HepG2 (cell line): ENCODE data around the gene ENO3. TPM values are rescaled to one million over a fixed set of nuclear protein-coding genes. Genes with fewer than 3 reads are reported as not detected.

Source experiments
- ARNTL ChIP-seq: sonication (generic); formaldehyde crosslinking; IDR thresholded peaks from 2 replicates; pipeline ENCODE4 v1.4.0; 2020; ENCODE audit warnings: mild to moderate bottlenecking, missing genetic modification reagents
- CAMTA2 ChIP-seq: sonication (generic); formaldehyde crosslinking; IDR thresholded peaks from 2 replicates; pipeline ENCODE4 v1.4.0; 2020; ENCODE audit warnings: mild to moderate bottlenecking, missing genetic modification reagents, borderline replicate concordance
- FOXK2 ChIP-seq: fragments of 450-650 bp; IDR thresholded peaks from 2 replicates; pipeline ENCODE4 v1.6.1; 2016
- IKZF5 ChIP-seq: IDR thresholded peaks from 2 replicates; pipeline ENCODE4 v1.6.1; 2018; ENCODE audit warnings: missing genetic modification reagents, mild to moderate bottlenecking, missing compliant biosample characterization
- PBX2 ChIP-seq: IDR thresholded peaks from 2 replicates; pipeline ENCODE4 v1.6.1; 2016; ENCODE audit warnings: control low read depth
- RBM22 ChIP-seq: fragments of 200-400 bp; formaldehyde crosslinking; optimal IDR thresholded peaks from 2 replicates; pipeline ENCODE3; 2017; ENCODE audit warnings: mild to moderate bottlenecking, low read length, moderate library complexity
- RFX5 ChIP-seq: IDR thresholded peaks from 2 replicates; pipeline ENCODE4 v1.6.1; 2011; ENCODE audit warnings: low read depth, low read length, improper control_type of control experiment
- RFXAP ChIP-seq: sonication (generic); formaldehyde crosslinking; IDR thresholded peaks from 2 replicates; pipeline ENCODE4 v1.4.0; 2020; ENCODE audit warnings: missing genetic modification reagents, borderline replicate concordance
- RXRB ChIP-seq: IDR thresholded peaks from 2 replicates; pipeline ENCODE4 v1.6.1; 2016; ENCODE audit warnings: borderline replicate concordance, missing genetic modification reagents, missing compliant biosample characterization
- SAP130 ChIP-seq: IDR thresholded peaks from 2 replicates; pipeline ENCODE4 v1.6.1; 2016; ENCODE audit warnings: low read depth
- SMAD3 ChIP-seq: sonication (generic); formaldehyde crosslinking; IDR thresholded peaks from 2 replicates; pipeline ENCODE4 v1.4.0; 2020; ENCODE audit warnings: missing genetic modification reagents
- ZKSCAN8 ChIP-seq: IDR thresholded peaks from 2 replicates; pipeline ENCODE4 v1.6.1; 2016; ENCODE audit warnings: borderline replicate concordance, missing genetic modification reagents, missing compliant biosample characterization
- ZNF232 ChIP-seq: sonication (generic); formaldehyde crosslinking; IDR thresholded peaks from 2 replicates; pipeline ENCODE4 v1.4.0; 2020; ENCODE audit warnings: missing genetic modification reagents, borderline replicate concordance
- ZNF3 ChIP-seq: IDR thresholded peaks from 2 replicates; pipeline ENCODE4 v1.7.0; 2017; ENCODE audit warnings: inconsistent platforms
- ZNF530 ChIP-seq: sonication (generic); formaldehyde crosslinking; IDR thresholded peaks from 2 replicates; pipeline ENCODE4 v1.5.0; 2020; ENCODE audit warnings: low read depth, mild to moderate bottlenecking, missing genetic modification reagents
- ZNF552 ChIP-seq: sonication (generic); formaldehyde crosslinking; IDR thresholded peaks from 2 replicates; pipeline ENCODE4 v1.9.0; 2022; ENCODE audit warnings: missing genetic modification reagents, mild to moderate bottlenecking, borderline replicate concordance
- ZNF569 ChIP-seq: sonication (generic); formaldehyde crosslinking; IDR thresholded peaks from 2 replicates; pipeline ENCODE4 v1.5.0; 2020; ENCODE audit warnings: mild to moderate bottlenecking, missing genetic modification reagents, moderate library complexity, borderline replicate concordance
- ZNF749 ChIP-seq: sonication (generic); formaldehyde crosslinking; IDR thresholded peaks from 2 replicates; pipeline ENCODE4 v1.8.0; 2022; ENCODE audit warnings: mild to moderate bottlenecking, missing genetic modification reagents, moderate library complexity, borderline replicate concordance
- ZNF761 ChIP-seq: sonication (generic); formaldehyde crosslinking; conservative IDR thresholded peaks from 2 replicates; pipeline ENCODE4 v1.4.0; 2020; ENCODE audit warnings: mild to moderate bottlenecking, missing genetic modification reagents
- ZNF768 ChIP-seq: sonication (generic); formaldehyde crosslinking; IDR thresholded peaks from 2 replicates; pipeline ENCODE4 v1.4.0; 2020; ENCODE audit warnings: missing genetic modification reagents
- polyA plus RNA-seq, 8 experiments: library from polyadenylated mRNA; depleted of rRNA in 3 of 8; stranded (reverse) in 7 of 8; unstranded in 1 of 8; fragments of >200 nt; fragmentation: Illumina TruSeq in 4 of 8; extraction: Trizol in 4 of 8; gene quantifications; 2 replicates each; pipeline versions ENCODE4 v1.2.1 to v1.2.3, GENCODE V29; 2011 to 2016; ENCODE audit warnings: low read depth in 4 of 8, missing spikeins in 1 of 8, mixed read lengths in 1 of 8; ENCODE audit not compliant: insufficient read depth in 1 of 8
- total RNA-seq, 5 experiments: library from RNA; depleted of rRNA; stranded (reverse); fragments of >200 nt; fragmentation: Illumina TruSeq; extraction: Trizol; gene quantifications; 2 replicates each; pipeline ENCODE4 v1.2.3, GENCODE V29; 2016; ENCODE audit warnings: low read depth in 1 of 5
- TF ChIP-seq, protein P1 (sequence below): sonication (generic); formaldehyde crosslinking; conservative IDR thresholded peaks from 2 replicates; pipeline ENCODE4 v1.4.0; 2020; ENCODE audit warnings: mild to moderate bottlenecking, missing genetic modification reagents, moderate library complexity
- TF ChIP-seq, protein P2 (sequence below): sonication (generic); formaldehyde crosslinking; IDR thresholded peaks from 2 replicates; pipeline ENCODE4 v1.5.1; 2020; ENCODE audit warnings: mild to moderate bottlenecking, missing genetic modification reagents, borderline replicate concordance

Gene ENO3
- total and polyA plus RNA-seq, 2 of the 13 experiments (the other 11 are each of a cell fraction or from before 2014, with no cell fraction given): 59.8 to 69.8 TPM

GRCh38 chr17:4969551-4970173 lies 18.7 kb downstream of the ENO3 start (continued):
- TF ChIP-seq, protein P1, sequence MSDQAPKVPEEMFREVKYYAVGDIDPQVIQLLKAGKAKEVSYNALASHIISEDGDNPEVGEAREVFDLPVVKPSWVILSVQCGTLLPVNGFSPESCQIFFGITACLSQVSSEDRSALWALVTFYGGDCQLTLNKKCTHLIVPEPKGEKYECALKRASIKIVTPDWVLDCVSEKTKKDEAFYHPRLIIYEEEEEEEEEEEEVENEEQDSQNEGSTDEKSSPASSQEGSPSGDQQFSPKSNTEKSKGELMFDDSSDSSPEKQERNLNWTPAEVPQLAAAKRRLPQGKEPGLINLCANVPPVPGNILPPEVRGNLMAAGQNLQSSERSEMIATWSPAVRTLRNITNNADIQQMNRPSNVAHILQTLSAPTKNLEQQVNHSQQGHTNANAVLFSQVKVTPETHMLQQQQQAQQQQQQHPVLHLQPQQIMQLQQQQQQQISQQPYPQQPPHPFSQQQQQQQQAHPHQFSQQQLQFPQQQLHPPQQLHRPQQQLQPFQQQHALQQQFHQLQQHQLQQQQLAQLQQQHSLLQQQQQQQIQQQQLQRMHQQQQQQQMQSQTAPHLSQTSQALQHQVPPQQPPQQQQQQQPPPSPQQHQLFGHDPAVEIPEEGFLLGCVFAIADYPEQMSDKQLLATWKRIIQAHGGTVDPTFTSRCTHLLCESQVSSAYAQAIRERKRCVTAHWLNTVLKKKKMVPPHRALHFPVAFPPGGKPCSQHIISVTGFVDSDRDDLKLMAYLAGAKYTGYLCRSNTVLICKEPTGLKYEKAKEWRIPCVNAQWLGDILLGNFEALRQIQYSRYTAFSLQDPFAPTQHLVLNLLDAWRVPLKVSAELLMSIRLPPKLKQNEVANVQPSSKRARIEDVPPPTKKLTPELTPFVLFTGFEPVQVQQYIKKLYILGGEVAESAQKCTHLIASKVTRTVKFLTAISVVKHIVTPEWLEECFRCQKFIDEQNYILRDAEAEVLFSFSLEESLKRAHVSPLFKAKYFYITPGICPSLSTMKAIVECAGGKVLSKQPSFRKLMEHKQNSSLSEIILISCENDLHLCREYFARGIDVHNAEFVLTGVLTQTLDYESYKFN: peak; percentile 28; the same call in 1 of the 2 replicates
- no peak; the same call in 1 of the 2 replicates for TF ChIP-seq IKZF5 (CRISPR knock-in tag)
- TF ChIP-seq SAP130 (CRISPR knock-in tag): peak; percentile 54; the same call in 1 of the 2 replicates
- TF ChIP-seq ZNF3 (CRISPR knock-in tag): no peak
- peak; percentile 29; the same call in 1 of the 2 replicates for TF ChIP-seq RXRB (CRISPR knock-in tag)
- no peak for TF ChIP-seq CAMTA2
- TF ChIP-seq, protein P2, sequence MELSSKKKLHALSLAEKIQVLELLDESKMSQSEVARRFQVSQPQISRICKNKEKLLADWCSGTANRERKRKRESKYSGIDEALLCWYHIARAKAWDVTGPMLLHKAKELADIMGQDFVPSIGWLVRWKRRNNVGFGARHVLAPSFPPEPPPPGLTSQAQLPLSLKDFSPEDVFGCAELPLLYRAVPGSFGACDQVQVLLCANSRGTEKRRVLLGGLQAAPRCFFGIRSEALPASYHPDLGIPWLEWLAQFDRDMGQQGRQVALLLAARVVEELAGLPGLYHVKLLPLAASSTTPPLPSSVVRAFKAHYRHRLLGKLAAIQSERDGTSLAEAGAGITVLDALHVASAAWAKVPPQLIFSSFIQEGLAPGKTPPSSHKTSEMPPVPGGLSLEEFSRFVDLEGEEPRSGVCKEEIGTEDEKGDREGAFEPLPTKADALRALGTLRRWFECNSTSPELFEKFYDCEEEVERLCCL (CRISPR knock-in tag): no peak
- no peak for TF ChIP-seq ZNF530
- TF ChIP-seq PBX2 (CRISPR knock-in tag): no peak
- TF ChIP-seq RFXAP: 0 out of 2 replicates have a peak, but pooled peaks have one; percentile 32
- no peak for TF ChIP-seq ZNF569
- no peak for TF ChIP-seq ZNF552
- no peak for TF ChIP-seq ARNTL (CRISPR knock-in tag)
- TF ChIP-seq SMAD3 (CRISPR knock-in tag): no peak
- TF ChIP-seq FOXK2: no peak
- TF ChIP-seq RFX5: no peak
- TF ChIP-seq ZNF232 (CRISPR knock-in tag): peak; percentile 59; the same call in 1 of the 2 replicates
- no peak for TF ChIP-seq ZKSCAN8 (CRISPR knock-in tag)
- 0 out of 2 replicates have a peak, but pooled peaks have one; percentile 29 for TF ChIP-seq ZNF761
- TF ChIP-seq ZNF768 (CRISPR knock-in tag): no peak
- TF ChIP-seq RBM22: no peak
- no peak for TF ChIP-seq ZNF749 (CRISPR knock-in tag)
